Measurements from ENCODE around the gene SLC41A3.

Gene SLC41A3

DNA sequence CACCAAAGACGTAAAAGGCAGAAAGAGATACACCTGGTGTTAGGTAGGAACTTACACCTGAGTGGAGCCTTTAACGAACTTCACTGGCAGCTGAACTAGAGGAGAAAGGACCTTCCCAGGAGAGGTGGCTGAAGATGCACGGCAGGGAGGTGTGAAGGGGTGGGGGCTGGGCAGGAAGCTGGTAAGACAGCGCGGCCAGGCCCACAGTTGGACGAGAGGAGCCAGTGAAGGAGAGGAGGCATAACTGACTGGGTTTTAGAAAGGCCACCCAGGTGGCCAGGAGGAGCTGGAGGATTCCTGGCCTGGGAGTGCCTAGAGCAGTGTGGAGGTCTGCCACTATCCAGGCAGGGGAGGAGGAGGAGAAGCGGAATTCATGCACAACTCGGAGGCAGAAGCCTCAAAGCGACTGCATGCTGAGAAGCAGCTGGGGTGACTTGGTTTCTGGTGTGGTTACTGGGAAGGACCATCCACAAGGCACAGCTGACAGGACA, 51.9 kb downstream of the SLC41A3 start:
- in situ Hi-C loops (cut with MboI; ENCODE audit: low sequenced_read_pairs): no loop called here

DNA sequence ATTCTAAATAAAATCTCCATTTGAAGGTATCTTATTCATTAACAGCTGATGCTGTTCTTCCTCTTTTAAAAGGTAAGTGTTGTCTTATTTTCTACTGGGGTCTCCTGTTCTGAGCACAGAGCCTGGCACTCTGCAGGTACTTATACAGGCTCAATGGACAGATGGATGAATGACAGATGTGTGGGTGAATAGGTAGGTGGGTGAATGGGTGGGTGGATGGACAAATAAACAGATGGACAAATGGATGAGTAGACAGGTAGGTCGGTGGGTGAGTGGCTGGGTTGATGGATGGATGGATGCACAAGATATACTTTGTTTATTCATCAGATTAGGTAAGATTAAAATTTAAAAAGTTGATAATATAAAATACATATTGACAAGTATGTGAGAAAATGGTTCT, 53.5 kb downstream of the SLC41A3 start:
- in situ Hi-C loops (cut with MboI; ENCODE audit: low sequenced_read_pairs): no loop called here

GRCh38 chr3:126029241-126029640, 54.7 kb downstream of the SLC41A3 start:
- in situ Hi-C loops (cut with MboI; ENCODE audit: low sequenced_read_pairs): no loop called here

GRCh38 chr3:126028096-126028495, 55.8 kb downstream of the SLC41A3 start:
- in situ Hi-C loops (cut with MboI; ENCODE audit: low sequenced_read_pairs): no loop called here

DNA sequence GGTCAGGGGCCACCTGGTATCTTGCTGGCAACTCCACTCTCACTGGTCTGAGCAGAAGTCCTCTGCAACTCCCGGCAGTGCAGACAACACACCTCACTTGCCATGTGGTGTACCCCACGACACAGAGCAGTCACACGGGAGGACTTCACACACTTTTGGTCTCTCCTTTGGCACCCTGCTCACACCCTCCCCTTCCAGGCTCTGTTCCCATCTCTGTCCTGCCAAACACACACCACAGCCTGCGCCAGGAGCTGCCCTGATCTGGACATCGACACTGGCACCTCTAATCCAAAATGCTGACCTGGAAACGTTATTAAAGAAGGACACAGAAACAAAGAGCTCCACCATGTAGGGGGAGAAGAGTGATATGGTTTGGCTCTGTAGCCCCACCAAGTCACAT, 57.2 kb downstream of the SLC41A3 start:
- in situ Hi-C loops (cut with MboI; ENCODE audit: low sequenced_read_pairs): no loop called here

- in situ Hi-C loops (cut with MboI; ENCODE audit: low sequenced_read_pairs): no loop called here
Measured at GRCh38 chr3:126026277-126026751, 57.6 kb downstream of the SLC41A3 start.

DNA sequence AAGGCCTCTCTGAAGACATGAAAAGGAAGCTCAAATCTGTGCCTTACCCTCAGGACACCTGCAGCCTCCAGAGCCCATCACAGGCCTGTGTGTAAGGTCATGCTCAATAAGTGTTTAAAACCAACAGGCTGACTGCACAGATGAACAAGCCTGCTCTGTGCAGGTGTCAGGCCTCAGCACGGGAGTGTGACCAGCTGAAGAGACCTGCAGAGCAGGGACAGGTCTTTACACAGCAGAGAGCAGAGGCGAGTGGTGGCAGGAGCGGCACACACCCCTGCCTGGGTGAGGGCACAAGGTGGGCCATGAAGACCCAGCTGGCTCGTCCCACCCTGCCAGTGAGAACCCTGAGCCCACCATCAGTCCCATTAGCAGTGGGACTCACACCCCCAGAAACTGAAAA, 58.1 kb downstream of the SLC41A3 start:
- in situ Hi-C loops (cut with MboI; ENCODE audit: low sequenced_read_pairs): no loop called here

- in situ Hi-C loops (cut with MboI; ENCODE audit: low sequenced_read_pairs): no loop called here
Measured at GRCh38 chr3:126025116-126025729, 58.7 kb downstream of the SLC41A3 start.

- in situ Hi-C loops (cut with MboI; ENCODE audit: low sequenced_read_pairs): no loop called here
Measured at GRCh38 chr3:126024049-126024854, 59.7 kb downstream of the SLC41A3 start.

DNA sequence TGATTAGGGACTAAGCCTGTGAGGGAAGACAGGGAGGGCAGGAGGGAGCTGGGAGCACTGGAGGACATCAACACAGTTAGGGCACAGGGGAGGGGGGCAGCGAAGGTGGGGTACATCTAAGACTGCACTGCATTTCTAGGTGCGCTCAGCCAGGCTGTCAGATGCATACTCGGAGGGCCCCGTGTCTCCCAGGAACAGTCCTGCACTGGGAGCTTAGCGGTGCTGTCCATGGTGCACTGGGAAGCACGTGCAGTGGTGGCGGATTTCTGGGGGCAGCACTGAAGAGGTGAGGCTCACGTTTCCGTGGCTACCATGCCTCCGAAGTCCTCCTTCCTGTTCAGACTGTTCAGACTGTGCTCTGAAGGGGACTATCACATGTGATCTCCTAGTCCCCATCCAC, 60.5 kb downstream of the SLC41A3 start:
- in situ Hi-C loops (cut with MboI; ENCODE audit: low sequenced_read_pairs): no loop called here

- in situ Hi-C loops (cut with MboI; ENCODE audit: low sequenced_read_pairs): no loop called here
Measured at GRCh38 chr3:126022741-126023359, 61.1 kb downstream of the SLC41A3 start.

DNA sequence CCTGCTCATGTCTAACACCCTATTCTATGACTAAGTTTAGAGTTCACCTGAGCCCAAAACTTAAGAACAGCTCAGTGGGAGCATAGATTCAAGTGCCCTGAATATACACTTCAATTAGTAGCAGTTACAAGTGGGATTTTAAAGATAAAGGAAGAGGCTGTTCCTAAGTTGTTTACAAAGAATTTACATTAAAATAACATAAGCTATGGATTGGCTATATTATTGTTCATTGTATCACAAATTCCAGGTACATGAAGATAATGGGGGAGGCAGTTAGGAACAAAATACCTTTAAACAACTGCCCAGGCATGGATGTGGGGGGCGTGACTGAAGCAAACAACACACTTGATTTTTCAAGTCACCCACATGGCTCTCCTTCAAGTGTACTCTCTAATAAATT, 62.2 kb downstream of the SLC41A3 start:
- in situ Hi-C loops (cut with MboI; ENCODE audit: low sequenced_read_pairs): no loop called here

- in situ Hi-C loops (cut with MboI; ENCODE audit: low sequenced_read_pairs): no loop called here
Measured at GRCh38 chr3:126021224-126021623, 62.7 kb downstream of the SLC41A3 start.

GRCh38 chr3:126019683-126020082, 64.2 kb downstream of the SLC41A3 start:
- in situ Hi-C loops (cut with MboI; ENCODE audit: low sequenced_read_pairs): no loop called here

- in situ Hi-C loops (cut with MboI; ENCODE audit: low sequenced_read_pairs): no loop called here
Measured at GRCh38 chr3:126018995-126019394, 64.9 kb downstream of the SLC41A3 start.

DNA sequence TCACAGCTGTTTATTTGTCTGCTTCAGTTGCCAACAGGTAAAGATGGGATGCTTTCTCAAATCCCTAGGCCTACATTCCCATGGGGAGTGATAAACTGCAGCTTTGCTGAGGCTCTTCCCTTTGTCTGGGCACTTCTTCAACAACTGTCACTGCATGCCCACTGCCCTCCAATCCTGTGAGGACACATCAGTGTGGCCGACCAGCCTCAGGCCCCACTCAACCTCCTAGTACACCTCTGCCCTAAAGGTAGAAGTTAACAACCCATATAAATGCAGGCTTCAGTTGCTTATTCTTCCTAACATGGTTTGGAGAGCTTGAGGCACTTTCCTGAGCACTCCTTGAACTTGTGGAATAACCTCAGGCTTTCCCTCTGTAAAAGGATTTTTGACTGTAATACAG, 65.4 kb downstream of the SLC41A3 start:
- in situ Hi-C loops (cut with MboI; ENCODE audit: low sequenced_read_pairs): no loop called here

GRCh38 chr3:126017362-126017761, 66.6 kb downstream of the SLC41A3 start:
- in situ Hi-C loops (cut with MboI; ENCODE audit: low sequenced_read_pairs): no loop called here

GRCh38 chr3:126016616-126017015, 67.3 kb downstream of the SLC41A3 start:
- in situ Hi-C loops (cut with MboI; ENCODE audit: low sequenced_read_pairs): no loop called here

DNA sequence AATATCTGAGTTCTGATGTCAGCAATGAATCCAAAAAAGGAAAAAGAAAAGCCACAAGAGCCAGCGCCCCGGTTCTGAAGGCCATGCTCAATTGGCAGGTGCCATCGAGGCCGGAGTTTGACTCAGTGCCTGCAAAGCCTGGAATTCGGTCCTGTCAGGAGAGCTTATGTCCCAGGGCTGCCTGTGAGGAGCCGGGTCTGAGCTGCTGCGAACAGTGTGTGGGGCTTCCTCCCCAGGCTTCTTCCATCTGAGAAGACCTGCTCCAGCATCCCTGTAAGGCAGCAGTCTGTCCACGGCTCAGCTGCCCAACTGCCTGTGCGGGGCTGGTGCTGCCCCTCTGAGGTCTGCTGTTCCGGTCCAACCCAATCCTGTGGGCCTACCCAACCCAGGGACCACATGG, 68.8 kb downstream of the SLC41A3 start:
- in situ Hi-C loops (cut with MboI; ENCODE audit: low sequenced_read_pairs): no loop called here

DNA sequence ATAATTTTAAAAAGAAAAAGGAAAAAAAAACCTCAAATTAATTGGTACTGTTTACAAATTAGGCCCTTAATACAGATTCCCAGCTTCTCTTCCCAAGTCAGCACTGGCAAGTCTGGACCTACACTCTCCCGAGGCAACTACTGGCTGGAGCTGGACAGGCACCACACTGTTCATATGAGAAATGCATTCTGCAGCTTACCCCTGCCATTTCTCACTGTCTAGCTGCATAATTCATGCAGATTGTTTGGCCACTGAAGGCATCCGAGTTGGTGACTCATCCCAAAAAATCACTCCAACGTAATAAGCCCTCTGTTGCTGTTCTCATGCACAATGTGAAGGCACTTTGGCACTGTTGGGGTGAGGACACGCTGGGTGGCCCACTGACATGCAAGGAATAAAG, 69.7 kb downstream of the SLC41A3 start:
- in situ Hi-C loops (cut with MboI; ENCODE audit: low sequenced_read_pairs): no loop called here

DNA sequence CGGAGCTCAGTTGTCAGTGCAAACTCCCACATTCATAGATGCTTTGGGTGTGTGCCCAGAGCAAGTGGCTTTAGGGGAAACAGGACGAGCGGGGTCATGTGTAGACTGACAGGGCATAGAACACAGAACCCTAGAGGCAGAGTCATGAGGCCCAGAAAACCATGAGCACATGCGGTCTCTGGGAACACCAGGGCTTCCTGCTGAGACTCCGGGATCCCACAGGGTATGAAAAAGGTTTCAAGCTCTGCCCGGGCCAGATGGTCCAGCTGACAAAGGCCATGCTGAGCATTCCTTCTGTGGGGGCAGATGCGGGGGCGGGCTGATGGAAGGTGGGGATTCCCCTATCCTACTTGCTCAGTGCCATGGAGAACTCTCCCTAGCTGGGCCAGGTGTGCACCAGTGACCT, 70.2 kb downstream of the SLC41A3 start:
- in situ Hi-C loops (cut with MboI; ENCODE audit: low sequenced_read_pairs): no loop called here

DNA sequence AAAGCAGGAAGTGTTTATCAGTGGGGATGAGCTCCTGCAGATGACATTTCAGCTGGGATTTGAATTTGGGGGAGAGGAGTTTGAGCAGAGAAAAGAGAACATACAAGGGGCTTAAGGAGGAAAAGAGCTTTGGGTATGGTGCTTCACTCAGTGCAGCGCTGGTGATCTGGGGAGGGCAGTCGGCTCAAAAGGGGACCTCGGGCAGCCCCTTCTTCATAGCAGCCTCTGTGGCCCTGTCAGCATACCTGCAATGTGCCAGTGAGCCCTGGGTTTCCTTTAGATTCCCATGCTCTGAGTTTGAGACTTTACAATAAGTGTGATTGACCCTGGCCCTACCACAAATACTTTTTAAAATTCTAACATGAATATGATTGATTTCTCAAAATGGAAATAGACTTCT, 74.7 kb downstream of the SLC41A3 start:
- in situ Hi-C loops (cut with MboI; ENCODE audit: low sequenced_read_pairs): no loop called here

All from HL-60/S4 treated with phorbol 12-myristate 13-acetate at 8.2 ng/mL for 4 days and 3 days (cell line).